ENCODE data around the gene DLEC1.

The DLEC1 gene

DNA sequence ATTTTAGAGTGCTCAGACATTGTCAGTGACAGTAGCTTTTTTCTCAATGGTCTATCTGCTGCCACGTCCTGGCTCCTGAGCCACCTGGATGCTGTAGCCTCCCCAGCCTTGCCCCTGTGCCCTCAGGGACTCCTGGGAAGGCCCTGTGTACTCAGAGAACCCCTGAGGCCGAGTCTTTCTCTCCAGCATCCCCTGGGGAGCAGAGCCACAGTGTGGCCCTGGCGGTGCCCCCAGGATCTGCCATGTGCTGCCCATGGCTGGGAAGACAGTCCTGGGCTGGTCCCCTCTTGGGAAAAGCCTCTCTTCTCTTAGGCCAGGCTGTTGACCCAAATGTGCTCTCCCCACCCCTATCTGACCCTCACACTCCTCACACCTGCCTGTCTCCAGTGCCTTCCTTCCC, 104.5 kb downstream of the DLEC1 start:
- H3K4ac ChIP-seq (ENCODE audit: low read depth, low read length): no peak overlapping the region
- H3K4me3 ChIP-seq (ENCODE audit: low read length): no peak overlapping the region
- no peak overlapping the region for H2BK120ac ChIP-seq (ENCODE audit: low read depth, low read length)
- no peak overlapping the region for H2BK15ac ChIP-seq (replicated peaks; ENCODE audit: low read depth)
- DNase-seq: no peak
- no peak overlapping the region for H2BK5ac ChIP-seq (ENCODE audit: low read length)
- peaks cover 2% of the 10 kb centered on the region for H3K4me1 ChIP-seq (ENCODE audit: control insufficient read depth, low read depth, low read length)
- no CpG with 5 or more reads among the region's 3 CpGs for WGBS (ENCODE audit: extremely low coverage, insufficient coverage, low lambda C conversion rate)
- H3K23ac ChIP-seq (ENCODE audit: low read length): no peak overlapping the region
- H3K79me2 ChIP-seq (ENCODE audit: control insufficient read depth, insufficient read depth, low read length): no peaks in the 10 kb centered on the region
- H4K8ac ChIP-seq (ENCODE audit: low read depth, low read length): no peak overlapping the region
- H4K5ac ChIP-seq (ENCODE audit: low read length): no peak overlapping the region
- H3K18ac ChIP-seq (ENCODE audit: low read length): no peak overlapping the region
- no peak overlapping the region for H3K56ac ChIP-seq (ENCODE audit: low read length)
- no peaks in the 10 kb centered on the region for H3K27me3 ChIP-seq (ENCODE audit: insufficient read depth, low read length, poor library complexity)
- H2AK5ac ChIP-seq (ENCODE audit: low read length): no peak overlapping the region
- H3K36me3 ChIP-seq (ENCODE audit: control insufficient read depth, insufficient read depth, low read length): no peaks in the 10 kb centered on the region
- H3K9ac ChIP-seq (ENCODE audit: low read length): no peak overlapping the region
- no peak overlapping the region for H3K27ac ChIP-seq (ENCODE audit: low read depth, low read length)
- H3K4me2 ChIP-seq (ENCODE audit: low read length): no peak overlapping the region
- no peaks in the 10 kb centered on the region for H3K79me1 ChIP-seq (ENCODE audit: low read length)

- H3K23ac ChIP-seq (ENCODE audit: low read length): no peak overlapping the region
- H3K18ac ChIP-seq (ENCODE audit: low read length): no peak overlapping the region
- no peak overlapping the region for H2BK5ac ChIP-seq (ENCODE audit: low read length)
- no peak overlapping the region for H3K56ac ChIP-seq (ENCODE audit: low read length)
- H3K9ac ChIP-seq (ENCODE audit: low read length): no peak overlapping the region
- H3K79me1 ChIP-seq (ENCODE audit: low read length): no peaks in the 10 kb centered on the region
- no peak overlapping the region for H3K4me3 ChIP-seq (ENCODE audit: low read length)
- H2BK15ac ChIP-seq (replicated peaks; ENCODE audit: low read depth): no peak overlapping the region
- H3K79me2 ChIP-seq (ENCODE audit: control insufficient read depth, insufficient read depth, low read length): no peaks in the 10 kb centered on the region
- H4K8ac ChIP-seq (ENCODE audit: low read depth, low read length): no peak overlapping the region
- H3K27me3 ChIP-seq (ENCODE audit: insufficient read depth, low read length, poor library complexity): no peaks in the 10 kb centered on the region
- H2AK5ac ChIP-seq (ENCODE audit: low read length): no peak overlapping the region
- H3K4me2 ChIP-seq (ENCODE audit: low read length): no peak overlapping the region
- no peak for DNase-seq
- H3K4me1 ChIP-seq (ENCODE audit: control insufficient read depth, low read depth, low read length): no peaks in the 10 kb centered on the region
- no peak overlapping the region for H2BK120ac ChIP-seq (ENCODE audit: low read depth, low read length)
- no CpG with 5 or more reads among the region's 2 CpGs for WGBS (ENCODE audit: extremely low coverage, insufficient coverage, low lambda C conversion rate)
- no peaks in the 10 kb centered on the region for H3K36me3 ChIP-seq (ENCODE audit: control insufficient read depth, insufficient read depth, low read length)
- no peak overlapping the region for H3K4ac ChIP-seq (ENCODE audit: low read depth, low read length)
- no peak overlapping the region for H3K27ac ChIP-seq (ENCODE audit: low read depth, low read length)
- no peak overlapping the region for H4K5ac ChIP-seq (ENCODE audit: low read length)
Observed at GRCh38 chr3:38146504-38146903, 107.5 kb downstream of the DLEC1 start.

- Histone ChIP-seq H3K18ac (ENCODE audit: low read length) (no peak overlapping the region), H3K23ac (ENCODE audit: low read length) (no peak overlapping the region), H3K79me1 (ENCODE audit: low read length) (no peaks in the 10 kb centered on the region), H3K27ac (ENCODE audit: low read depth, low read length) (no peak overlapping the region), H4K5ac (ENCODE audit: low read length) (no peak overlapping the region), H3K36me3 (ENCODE audit: control insufficient read depth, insufficient read depth, low read length) (no peaks in the 10 kb centered on the region), H3K4ac (ENCODE audit: low read depth, low read length) (no peak overlapping the region), H3K4me2 (ENCODE audit: low read length) (no peak overlapping the region), H3K4me1 (ENCODE audit: control insufficient read depth, low read depth, low read length) (no peaks in the 10 kb centered on the region), H4K8ac (ENCODE audit: low read depth, low read length) (no peak overlapping the region), H3K4me3 (ENCODE audit: low read length) (no peak overlapping the region), H2BK15ac (replicated peaks; ENCODE audit: low read depth) (no peak overlapping the region), H3K79me2 (ENCODE audit: control insufficient read depth, insufficient read depth, low read length) (no peaks in the 10 kb centered on the region), H3K27me3 (ENCODE audit: insufficient read depth, low read length, poor library complexity) (no peaks in the 10 kb centered on the region), H3K56ac (ENCODE audit: low read length) (no peak overlapping the region), H2AK5ac (ENCODE audit: low read length) (no peak overlapping the region), H2BK120ac (ENCODE audit: low read depth, low read length) (no peak overlapping the region), H3K9ac (ENCODE audit: low read length) (no peak overlapping the region), H2BK5ac (ENCODE audit: low read length) (no peak overlapping the region)
- no peak for DNase-seq
- WGBS (ENCODE audit: extremely low coverage, insufficient coverage, low lambda C conversion rate): no CpG with 5 or more reads among the region's 3 CpGs
Observed at GRCh38 chr3:38147421-38147820, 108.4 kb downstream of the DLEC1 start.

GRCh38 chr3:38148311-38148882, 109.4 kb downstream of the DLEC1 start:
- H3K27ac ChIP-seq (ENCODE audit: low read depth, low read length): no peak overlapping the region
- H3K9ac ChIP-seq (ENCODE audit: low read length): no peak overlapping the region
- no peak overlapping the region for H3K18ac ChIP-seq (ENCODE audit: low read length)
- H2BK120ac ChIP-seq (ENCODE audit: low read depth, low read length): no peak overlapping the region
- no peaks in the 10 kb centered on the region for H3K4me1 ChIP-seq (ENCODE audit: control insufficient read depth, low read depth, low read length)
- no peak for DNase-seq
- H3K36me3 ChIP-seq (ENCODE audit: control insufficient read depth, insufficient read depth, low read length): no peaks in the 10 kb centered on the region
- H3K27me3 ChIP-seq (ENCODE audit: insufficient read depth, low read length, poor library complexity): no peaks in the 10 kb centered on the region
- H3K4ac ChIP-seq (ENCODE audit: low read depth, low read length): no peak overlapping the region
- WGBS (ENCODE audit: extremely low coverage, insufficient coverage, low lambda C conversion rate): no CpG with 5 or more reads among the region's 5 CpGs
- no peak overlapping the region for H2BK5ac ChIP-seq (ENCODE audit: low read length)
- H2BK15ac ChIP-seq (replicated peaks; ENCODE audit: low read depth): no peak overlapping the region
- H4K8ac ChIP-seq (ENCODE audit: low read depth, low read length): no peak overlapping the region
- no peak overlapping the region for H4K5ac ChIP-seq (ENCODE audit: low read length)
- no peak overlapping the region for H3K4me2 ChIP-seq (ENCODE audit: low read length)
- no peak overlapping the region for H3K23ac ChIP-seq (ENCODE audit: low read length)
- no peak overlapping the region for H3K56ac ChIP-seq (ENCODE audit: low read length)
- H3K4me3 ChIP-seq (ENCODE audit: low read length): no peak overlapping the region
- H2AK5ac ChIP-seq (ENCODE audit: low read length): no peak overlapping the region
- no peaks in the 10 kb centered on the region for H3K79me1 ChIP-seq (ENCODE audit: low read length)
- H3K79me2 ChIP-seq (ENCODE audit: control insufficient read depth, insufficient read depth, low read length): no peaks in the 10 kb centered on the region

DNA sequence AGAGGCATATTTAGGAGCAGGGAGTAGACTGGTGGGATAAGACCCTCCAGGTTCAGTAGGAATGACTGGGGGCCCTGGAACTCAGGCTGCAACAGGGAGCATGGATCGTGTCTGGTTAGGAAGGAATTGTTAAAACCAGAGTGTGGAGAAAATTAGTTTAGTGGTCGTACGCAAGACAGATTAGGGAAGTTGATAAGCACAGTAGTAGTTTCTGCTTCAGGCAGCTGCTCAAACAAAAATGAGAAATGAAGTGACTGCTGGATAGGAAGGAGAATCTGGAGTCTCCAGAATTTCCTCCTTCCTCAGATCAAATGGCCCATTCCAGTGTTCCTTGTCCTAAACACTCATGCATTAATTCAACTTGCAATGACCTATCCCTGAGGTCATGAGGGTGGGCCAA, 110.7 kb downstream of the DLEC1 start:
- H3K79me1 ChIP-seq (ENCODE audit: low read length): no peaks in the 10 kb centered on the region
- H3K79me2 ChIP-seq (ENCODE audit: control insufficient read depth, insufficient read depth, low read length): no peaks in the 10 kb centered on the region
- no peak overlapping the region for H3K4me2 ChIP-seq (ENCODE audit: low read length)
- H3K9ac ChIP-seq (ENCODE audit: low read length): no peak overlapping the region
- no peak overlapping the region for H2AK5ac ChIP-seq (ENCODE audit: low read length)
- no peak overlapping the region for H4K8ac ChIP-seq (ENCODE audit: low read depth, low read length)
- H3K18ac ChIP-seq (ENCODE audit: low read length): no peak overlapping the region
- H3K27me3 ChIP-seq (ENCODE audit: insufficient read depth, low read length, poor library complexity): no peaks in the 10 kb centered on the region
- no peak overlapping the region for H2BK120ac ChIP-seq (ENCODE audit: low read depth, low read length)
- H3K27ac ChIP-seq (ENCODE audit: low read depth, low read length): no peak overlapping the region
- no peak overlapping the region for H3K4ac ChIP-seq (ENCODE audit: low read depth, low read length)
- WGBS (ENCODE audit: extremely low coverage, insufficient coverage, low lambda C conversion rate): no CpG with 5 or more reads among the region's 3 CpGs
- H2BK5ac ChIP-seq (ENCODE audit: low read length): no peak overlapping the region
- no peak for DNase-seq
- no peak overlapping the region for H3K4me3 ChIP-seq (ENCODE audit: low read length)
- H3K36me3 ChIP-seq (ENCODE audit: control insufficient read depth, insufficient read depth, low read length): no peaks in the 10 kb centered on the region
- no peak overlapping the region for H2BK15ac ChIP-seq (replicated peaks; ENCODE audit: low read depth)
- no peak overlapping the region for H3K23ac ChIP-seq (ENCODE audit: low read length)
- no peaks in the 10 kb centered on the region for H3K4me1 ChIP-seq (ENCODE audit: control insufficient read depth, low read depth, low read length)
- no peak overlapping the region for H4K5ac ChIP-seq (ENCODE audit: low read length)
- H3K56ac ChIP-seq (ENCODE audit: low read length): no peak overlapping the region

DNA sequence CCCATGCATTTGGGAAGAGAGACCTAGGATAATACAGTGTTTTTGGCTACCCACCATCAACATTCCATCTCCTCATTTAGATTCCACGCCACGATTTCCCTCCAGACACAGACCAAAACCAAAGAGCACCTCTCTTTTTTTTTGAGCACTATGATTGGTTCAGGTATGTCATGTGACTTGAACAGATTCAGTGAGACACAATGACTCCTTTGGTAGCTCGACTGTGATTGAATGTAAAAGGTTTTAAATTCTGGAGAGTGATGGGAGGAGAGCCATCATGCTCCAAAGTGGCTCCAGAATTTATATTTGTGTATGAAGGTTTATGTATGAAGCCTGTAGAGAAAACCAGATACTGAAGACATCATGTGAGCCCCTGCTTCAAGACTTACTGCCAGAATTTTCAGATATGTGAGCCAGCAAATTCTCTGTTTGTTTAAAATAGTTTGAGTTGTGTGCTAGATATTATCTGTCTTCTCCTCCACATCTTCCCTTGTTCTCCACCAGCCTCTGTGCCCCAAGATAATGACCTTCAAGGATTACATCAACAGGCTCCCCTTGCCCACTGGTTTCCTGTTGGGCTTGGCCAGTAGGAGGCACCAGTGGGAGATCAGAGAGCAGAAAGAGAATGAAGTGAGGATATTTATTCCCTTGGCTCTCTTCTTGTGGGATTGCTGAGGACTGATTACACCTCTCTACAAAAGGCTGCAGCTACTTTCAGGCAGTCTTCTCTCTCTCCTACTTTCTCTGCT, 111.9 kb downstream of the DLEC1 start:
- Histone ChIP-seq H4K8ac (ENCODE audit: low read depth, low read length) (no peak overlapping the region), H3K4me2 (ENCODE audit: low read length) (no peak overlapping the region), H2AK5ac (ENCODE audit: low read length) (no peak overlapping the region), H2BK120ac (ENCODE audit: low read depth, low read length) (no peak overlapping the region), H3K79me1 (ENCODE audit: low read length) (no peaks in the 10 kb centered on the region), H3K18ac (ENCODE audit: low read length) (no peak overlapping the region), H3K27me3 (ENCODE audit: insufficient read depth, low read length, poor library complexity) (no peaks in the 10 kb centered on the region), H3K79me2 (ENCODE audit: control insufficient read depth, insufficient read depth, low read length) (no peaks in the 10 kb centered on the region), H2BK5ac (ENCODE audit: low read length) (no peak overlapping the region), H3K4me1 (ENCODE audit: control insufficient read depth, low read depth, low read length) (no peaks in the 10 kb centered on the region), H3K23ac (ENCODE audit: low read length) (no peak overlapping the region), H3K4ac (ENCODE audit: low read depth, low read length) (no peak overlapping the region), H3K56ac (ENCODE audit: low read length) (no peak overlapping the region), H3K27ac (ENCODE audit: low read depth, low read length) (no peak overlapping the region), H4K5ac (ENCODE audit: low read length) (no peak overlapping the region), H3K36me3 (ENCODE audit: control insufficient read depth, insufficient read depth, low read length) (no peaks in the 10 kb centered on the region), H2BK15ac (replicated peaks; ENCODE audit: low read depth) (no peak overlapping the region), H3K9ac (ENCODE audit: low read length) (no peak overlapping the region), H3K4me3 (ENCODE audit: low read length) (no peak overlapping the region)
- no CpG with 5 or more reads among the region's 3 CpGs for WGBS (ENCODE audit: extremely low coverage, insufficient coverage, low lambda C conversion rate)
- DNase-seq: no peak

Data from mesendoderm (in vitro differentiated cells).